Neural cell (in vitro differentiated cells): ENCODE measurements around the gene RPRD1A. TPM values are rescaled to one million over a fixed set of nuclear protein-coding genes. Genes with fewer than 3 reads are reported as not detected.
"Not testable (repeated sequence)": the region's sequence is repeated elsewhere in the genome, so short reads cannot be mapped to it uniquely, and the experiment has no call there.

Source experiments
- H2AFZ ChIP-seq: fragments of 200-600, 300-800 bp; sonication (generic), shearing (Covaris generic); 2 replicates; pipeline ENCODE4 v1.6.0; 2014; ENCODE audit warnings: low read depth, mild to moderate bottlenecking, antibody characterized with exemption, low read length, moderate library complexity
- H3F3A ChIP-seq: fragments of 200-600 bp; shearing (Covaris generic); 2 replicates; pipeline ENCODE4 v1.6.1; 2016; ENCODE audit warnings: mild to moderate bottlenecking, moderate library complexity, mixed read lengths, antibody characterized with exemption, low read length; ENCODE audit not compliant: insufficient read depth, poor library complexity, severe bottlenecking
- H3K27ac ChIP-seq: fragments of 200-600, 300-800 bp; sonication (generic), shearing (Covaris generic); 2 replicates; pipeline ENCODE4 v1.5.1; 2014; ENCODE audit warnings: mild to moderate bottlenecking, low read length, moderate library complexity
- H3K27me3 ChIP-seq: fragments of 300-800, 200-600 bp; sonication (generic), shearing (Covaris generic); 2 replicates; pipeline ENCODE4 v1.6.0; 2014; ENCODE audit warnings: mild to moderate bottlenecking, low read depth, low read length, moderate library complexity; ENCODE audit not compliant: insufficient read depth
- H3K36me3 ChIP-seq: fragments of 300-800, 200-600 bp; sonication (generic), shearing (Covaris generic); 2 replicates; pipeline ENCODE4 v1.5.1; 2014; ENCODE audit warnings: mild to moderate bottlenecking, antibody characterized with exemption, low read length, moderate library complexity; ENCODE audit not compliant: insufficient read depth
- H3K4me2 ChIP-seq: fragments of 300-800, 200-600 bp; sonication (generic), shearing (Covaris generic); 2 replicates; pipeline ENCODE4 v1.6.0; 2014; ENCODE audit warnings: mild to moderate bottlenecking, low read length
- H3K4me3 ChIP-seq: fragments of 300-800, 200-600 bp; sonication (generic), shearing (Covaris generic); 2 replicates; pipeline ENCODE4 v1.5.1; 2014; ENCODE audit warnings: mild to moderate bottlenecking, low read length, moderate library complexity
- H3K79me2 ChIP-seq: fragments of 200-600 bp; shearing (Covaris generic); replicated peaks from 2 replicates; pipeline ENCODE4 v1.6.0; 2014; ENCODE audit warnings: mild to moderate bottlenecking, low read length, moderate library complexity; ENCODE audit not compliant: insufficient read depth
- H3K9ac ChIP-seq: fragments of 300-800, 200-600 bp; sonication (generic), shearing (Covaris generic); 2 replicates; pipeline ENCODE4 v1.6.1; 2016; ENCODE audit warnings: mild to moderate bottlenecking, low read length, mixed read lengths
- H3K9me2 ChIP-seq: fragments of 200-600 bp; shearing (Covaris generic); 2 replicates; pipeline ENCODE4 v1.6.1; 2016; ENCODE audit warnings: mild to moderate bottlenecking, low read length, mixed read lengths; ENCODE audit not compliant: insufficient read depth
- H3K9me3 ChIP-seq: fragments of 200-600, 300-800 bp; sonication (generic), shearing (Covaris generic); 2 replicates; pipeline ENCODE4 v1.6.1; 2016; ENCODE audit warnings: mild to moderate bottlenecking, mixed run types, low read length, moderate library complexity, mixed read lengths
- H4K20me1 ChIP-seq: fragments of 200-600 bp; shearing (Covaris generic); 2 replicates; pipeline ENCODE4 v1.6.1; 2016; ENCODE audit warnings: mild to moderate bottlenecking, mixed run types; ENCODE audit not compliant: insufficient read depth
- CTCF ChIP-seq: fragments of 450-650 bp; IDR thresholded peaks from 2 replicates; pipeline ENCODE4 v1.5.1; 2014; ENCODE audit warnings: antibody characterized with exemption, mild to moderate bottlenecking, moderate library complexity; ENCODE audit not compliant: poor library complexity, severe bottlenecking
- EP300 ChIP-seq: fragments of 450-650 bp; conservative IDR thresholded peaks from 2 replicates; pipeline ENCODE4 v1.6.1; 2014; ENCODE audit warnings: antibody characterized with exemption, mild to moderate bottlenecking, moderate library complexity; ENCODE audit not compliant: poor library complexity, severe bottlenecking
- EZH2 ChIP-seq: fragments of 200-600, 300-800 bp; shearing (Covaris generic), sonication (generic); IDR thresholded peaks from 2 replicates; pipeline ENCODE4 v1.6.1; 2014; ENCODE audit warnings: antibody characterized with exemption, low read length, borderline replicate concordance, mild to moderate bottlenecking; ENCODE audit not compliant: insufficient read depth, poor library complexity, severe bottlenecking
- MXI1 ChIP-seq: fragments of 450-650 bp; conservative IDR thresholded peaks from 2 replicates; pipeline ENCODE4 v1.6.1; 2014; ENCODE audit warnings: antibody characterized with exemption, mild to moderate bottlenecking; ENCODE audit not compliant: poor library complexity, severe bottlenecking
- POLR2AphosphoS5 ChIP-seq: IDR thresholded peaks from 2 replicates; pipeline ENCODE4 v1.6.1; 2012
- RAD21 ChIP-seq: fragments of 450-650 bp; conservative IDR thresholded peaks from 2 replicates; pipeline ENCODE4 v1.6.1; 2014; ENCODE audit warnings: antibody characterized with exemption, mild to moderate bottlenecking, moderate library complexity
- REST ChIP-seq: IDR thresholded peaks from 2 replicates; pipeline ENCODE4 v1.6.1; 2012; ENCODE audit warnings: borderline replicate concordance
- SMC3 ChIP-seq: fragments of 450-650 bp; conservative IDR thresholded peaks from 2 replicates; pipeline ENCODE4 v1.6.1; 2014; ENCODE audit warnings: antibody characterized with exemption, mild to moderate bottlenecking, moderate library complexity; ENCODE audit not compliant: poor library complexity
- TAF1 ChIP-seq: IDR thresholded peaks from 2 replicates; pipeline ENCODE4 v1.6.1; 2012; ENCODE audit warnings: low read depth
- polyA plus RNA-seq: library from polyadenylated mRNA; depleted of rRNA; stranded (reverse); fragments of >200 nt; gene quantifications from 2 replicates; pipeline ENCODE4 v1.2.3, GENCODE V29; 2014

The RPRD1A gene
- polyA plus RNA-seq, 1 donor from 2014 or later: 129 TPM

- no peak overlapping the region for H2AFZ ChIP-seq
- no peaks in the 10 kb centered on the region for H4K20me1 ChIP-seq
- H3K36me3 ChIP-seq: no peaks in the 10 kb centered on the region
- no peak overlapping the region for H3K27ac ChIP-seq
- H3F3A ChIP-seq: no peaks in the 10 kb centered on the region
- no peak overlapping the region for H3K9ac ChIP-seq
- no peaks in the 10 kb centered on the region for H3K9me3 ChIP-seq
- no peak overlapping the region for H3K4me2 ChIP-seq
- H3K9me2 ChIP-seq: no peaks in the 10 kb centered on the region
- no peaks in the 10 kb centered on the region for H3K79me2 ChIP-seq
- no peak overlapping the region for H3K4me3 ChIP-seq
- no peaks in the 10 kb centered on the region for H3K27me3 ChIP-seq
- TF ChIP-seq RAD21 (no peak), EP300 (no peak), EZH2 (no peak), TAF1 (no peak), CTCF (no peak), REST (no peak), SMC3 (no peak), POLR2AphosphoS5 (no peak), MXI1 (no peak)
Measured at GRCh38 chr18:36078751-36079529, 11.6 kb upstream of the RPRD1A start.

GRCh38 chr18:36077764-36078163, 10.4 kb upstream of the RPRD1A start:
- H4K20me1 ChIP-seq, H3K4me2 ChIP-seq, H3K36me3 ChIP-seq, H3K79me2 ChIP-seq, H3K9ac ChIP-seq, H2AFZ ChIP-seq, H3K4me3 ChIP-seq, H3F3A ChIP-seq, H3K27ac ChIP-seq, H3K27me3 ChIP-seq, H3K9me2 ChIP-seq, H3K9me3 ChIP-seq: not testable (repeated sequence)
